ENCODE measurements around the gene SAMD4A.

The SAMD4A gene

GRCh38 chr14:54709867-54710266 is 142.9 kb downstream of the SAMD4A start:
- no peaks in the 10 kb centered on the region for H3K9me3 ChIP-seq (ENCODE audit: insufficient read depth, low read length)
- no peaks in the 10 kb centered on the region for H3K27me3 ChIP-seq (ENCODE audit: insufficient read depth, insufficient read length)
- no peak for TF ChIP-seq ZNF274 (IDR thresholded peaks at IDR 0.05; ENCODE audit: low read depth, low read length)
- TF ChIP-seq YY1 (IDR thresholded peaks at IDR 0.05; ENCODE audit: insufficient read depth, insufficient read length): no peak
- TF ChIP-seq SUZ12 (IDR thresholded peaks at IDR 0.05; ENCODE audit: extremely low read depth, insufficient read depth, insufficient read length): no peak
- DNase-seq (ENCODE audit: low read depth, low spot score): no peak
- no peak overlapping the region for H3K9ac ChIP-seq (ENCODE audit: insufficient read length, low read depth)
- no peaks in the 10 kb centered on the region for H3K4me1 ChIP-seq (ENCODE audit: insufficient read depth, insufficient read length)
- H3K4me3 ChIP-seq (ENCODE audit: insufficient read length, low read depth): no peak overlapping the region
- peaks cover 26% of the 10 kb centered on the region for H3K36me3 ChIP-seq (ENCODE audit: insufficient read depth, insufficient read length, low read length)

GRCh38 chr14:54711312-54711711 is 144.4 kb downstream of the SAMD4A start:
- no peak for DNase-seq (ENCODE audit: low read depth, low spot score)
- no peaks in the 10 kb centered on the region for H3K9me3 ChIP-seq (ENCODE audit: insufficient read depth, low read length)
- H3K4me3 ChIP-seq (ENCODE audit: insufficient read length, low read depth): no peak overlapping the region
- H3K27me3 ChIP-seq (ENCODE audit: insufficient read depth, insufficient read length): no peaks in the 10 kb centered on the region
- TF ChIP-seq YY1 (IDR thresholded peaks at IDR 0.05; ENCODE audit: insufficient read depth, insufficient read length): no peak
- no peak for TF ChIP-seq SUZ12 (IDR thresholded peaks at IDR 0.05; ENCODE audit: extremely low read depth, insufficient read depth, insufficient read length)
- TF ChIP-seq ZNF274 (IDR thresholded peaks at IDR 0.05; ENCODE audit: low read depth, low read length): no peak
- no peaks in the 10 kb centered on the region for H3K4me1 ChIP-seq (ENCODE audit: insufficient read depth, insufficient read length)
- no peak overlapping the region for H3K9ac ChIP-seq (ENCODE audit: insufficient read length, low read depth)
- peaks cover 17% of the 10 kb centered on the region for H3K36me3 ChIP-seq (ENCODE audit: insufficient read depth, insufficient read length, low read length)

GRCh38 chr14:54711812-54712464 is 145.0 kb downstream of the SAMD4A start:
- H3K4me3 ChIP-seq (ENCODE audit: insufficient read length, low read depth): no peak overlapping the region
- H3K4me1 ChIP-seq (ENCODE audit: insufficient read depth, insufficient read length): no peaks in the 10 kb centered on the region
- no peak for DNase-seq (ENCODE audit: low read depth, low spot score)
- no peak overlapping the region for H3K9ac ChIP-seq (ENCODE audit: insufficient read length, low read depth)
- no peaks in the 10 kb centered on the region for H3K27me3 ChIP-seq (ENCODE audit: insufficient read depth, insufficient read length)
- TF ChIP-seq SUZ12 (IDR thresholded peaks at IDR 0.05; ENCODE audit: extremely low read depth, insufficient read depth, insufficient read length): no peak
- no peak for TF ChIP-seq ZNF274 (IDR thresholded peaks at IDR 0.05; ENCODE audit: low read depth, low read length)
- TF ChIP-seq YY1 (IDR thresholded peaks at IDR 0.05; ENCODE audit: insufficient read depth, insufficient read length): no peak
- peaks cover 13% of the 10 kb centered on the region for H3K36me3 ChIP-seq (ENCODE audit: insufficient read depth, insufficient read length, low read length)
- H3K9me3 ChIP-seq (ENCODE audit: insufficient read depth, low read length): no peaks in the 10 kb centered on the region

- Histone ChIP-seq H3K27me3 (ENCODE audit: insufficient read depth, insufficient read length) (no peaks in the 10 kb centered on the region), H3K36me3 (ENCODE audit: insufficient read depth, insufficient read length, low read length) (peaks cover 10% of the 10 kb centered on the region), H3K9me3 (ENCODE audit: insufficient read depth, low read length) (no peaks in the 10 kb centered on the region), H3K9ac (ENCODE audit: insufficient read length, low read depth) (no peak overlapping the region), H3K4me1 (ENCODE audit: insufficient read depth, insufficient read length) (no peaks in the 10 kb centered on the region), H3K4me3 (ENCODE audit: insufficient read length, low read depth) (no peak overlapping the region)
- no peak for DNase-seq (ENCODE audit: low read depth, low spot score)
- TF ChIP-seq SUZ12 (IDR thresholded peaks at IDR 0.05; ENCODE audit: extremely low read depth, insufficient read depth, insufficient read length): no peak
Observed at GRCh38 chr14:54712465-54713200, 145.7 kb downstream of the SAMD4A start.

GRCh38 chr14:54713379-54713778 is 146.5 kb downstream of the SAMD4A start:
- Histone ChIP-seq H3K4me3 (ENCODE audit: insufficient read length, low read depth) (no peak overlapping the region), H3K4me1 (ENCODE audit: insufficient read depth, insufficient read length) (no peaks in the 10 kb centered on the region), H3K9me3 (ENCODE audit: insufficient read depth, low read length) (no peaks in the 10 kb centered on the region), H3K36me3 (ENCODE audit: insufficient read depth, insufficient read length, low read length) (peaks cover 10% of the 10 kb centered on the region), H3K27me3 (ENCODE audit: insufficient read depth, insufficient read length) (no peaks in the 10 kb centered on the region), H3K9ac (ENCODE audit: insufficient read length, low read depth) (no peak overlapping the region)
- TF ChIP-seq ZNF274 (IDR thresholded peaks at IDR 0.05; ENCODE audit: low read depth, low read length): no peak
- TF ChIP-seq YY1 (IDR thresholded peaks at IDR 0.05; ENCODE audit: insufficient read depth, insufficient read length): no peak
- TF ChIP-seq SUZ12 (IDR thresholded peaks at IDR 0.05; ENCODE audit: extremely low read depth, insufficient read depth, insufficient read length): no peak
- DNase-seq (ENCODE audit: low read depth, low spot score): no peak

- Histone ChIP-seq H3K27me3 (ENCODE audit: insufficient read depth, insufficient read length) (no peaks in the 10 kb centered on the region), H3K4me1 (ENCODE audit: insufficient read depth, insufficient read length) (no peaks in the 10 kb centered on the region), H3K36me3 (ENCODE audit: insufficient read depth, insufficient read length, low read length) (peaks cover 7% of the 10 kb centered on the region), H3K4me3 (ENCODE audit: insufficient read length, low read depth) (no peak overlapping the region), H3K9ac (ENCODE audit: insufficient read length, low read depth) (no peak overlapping the region), H3K9me3 (ENCODE audit: insufficient read depth, low read length) (no peaks in the 10 kb centered on the region)
- no peak for TF ChIP-seq YY1 (IDR thresholded peaks at IDR 0.05; ENCODE audit: insufficient read depth, insufficient read length)
- no peak for TF ChIP-seq ZNF274 (IDR thresholded peaks at IDR 0.05; ENCODE audit: low read depth, low read length)
- TF ChIP-seq SUZ12 (IDR thresholded peaks at IDR 0.05; ENCODE audit: extremely low read depth, insufficient read depth, insufficient read length): no peak
- no peak for DNase-seq (ENCODE audit: low read depth, low spot score)
Observed at GRCh38 chr14:54715239-54715638, 148.3 kb downstream of the SAMD4A start.

GRCh38 chr14:54715811-54716210 is 148.9 kb downstream of the SAMD4A start:
- Histone ChIP-seq H3K36me3 (ENCODE audit: insufficient read depth, insufficient read length, low read length) (peaks cover 7% of the 10 kb centered on the region), H3K4me1 (ENCODE audit: insufficient read depth, insufficient read length) (no peaks in the 10 kb centered on the region), H3K27me3 (ENCODE audit: insufficient read depth, insufficient read length) (no peaks in the 10 kb centered on the region), H3K9me3 (ENCODE audit: insufficient read depth, low read length) (no peaks in the 10 kb centered on the region), H3K9ac (ENCODE audit: insufficient read length, low read depth) (no peak overlapping the region), H3K4me3 (ENCODE audit: insufficient read length, low read depth) (no peak overlapping the region)
- no peak for DNase-seq (ENCODE audit: low read depth, low spot score)
- TF ChIP-seq ZNF274 (IDR thresholded peaks at IDR 0.05; ENCODE audit: low read depth, low read length) (no peak), YY1 (IDR thresholded peaks at IDR 0.05; ENCODE audit: insufficient read depth, insufficient read length) (no peak), SUZ12 (IDR thresholded peaks at IDR 0.05; ENCODE audit: extremely low read depth, insufficient read depth, insufficient read length) (no peak)
